Transverse colon (tissue), 3 donors: ENCODE measurements around the gene E2F1.

Experiments
- CTCF ChIP-seq, 5 experiments: fragments of 200-600 bp in 3 of 5; fragments of 450-650 bp in 2 of 5; sonication (generic) in 3 of 5; IDR thresholded peaks; 1 replicate in 2 of 5; 2 replicates in 3 of 5; pipeline ENCODE4 v1.5.1; 2016 to 2017; ENCODE audit warnings: antibody characterized with exemption in 5 of 5, inconsistent platforms in 3 of 5, mild to moderate bottlenecking in 2 of 5, moderate library complexity in 1 of 5
- EP300 ChIP-seq: sonication (generic); formaldehyde crosslinking; IDR thresholded peaks from one replicate; pipeline ENCODE4 v1.6.1; 2017; ENCODE audit warnings: antibody characterized with exemption, low read depth

- TF ChIP-seq EP300: no peak
- no peak for TF ChIP-seq CTCF (IDR thresholded peaks at IDR 0.05)
Measured at GRCh38 chr20:33659341-33660034, 26.7 kb downstream of the E2F1 start.
